Astrocyte of the spinal cord (primary cell): ENCODE data around the gene DNAJB7.
"Not testable (repeated sequence)": the region's sequence is repeated elsewhere in the genome, so short reads cannot be mapped to it uniquely, and the experiment has no call there.

ENCODE experiments used
- DNase-seq: peaks from one replicate; pipeline ENCODE4 v3.0.0; 2011; ENCODE audit warnings: low read depth, low spot score
- H3K4me3 ChIP-seq: 2 replicates; pipeline ENCODE4 v1.5.1; 2011; ENCODE audit warnings: low read depth, mild to moderate bottlenecking, low read length, moderate library complexity
- in situ Hi-C: cut with HindIII; loops from 2 replicates; pipeline ENCODE4 v1.10.0; 2017; ENCODE audit warnings: low sequenced_read_pairs
- TF ChIP-seq, protein P1 (sequence below): IDR thresholded peaks from 2 replicates; pipeline ENCODE4 v1.5.1; 2012; ENCODE audit warnings: low read depth, mild to moderate bottlenecking, low read length, inconsistent platforms

The DNAJB7 gene

DNA sequence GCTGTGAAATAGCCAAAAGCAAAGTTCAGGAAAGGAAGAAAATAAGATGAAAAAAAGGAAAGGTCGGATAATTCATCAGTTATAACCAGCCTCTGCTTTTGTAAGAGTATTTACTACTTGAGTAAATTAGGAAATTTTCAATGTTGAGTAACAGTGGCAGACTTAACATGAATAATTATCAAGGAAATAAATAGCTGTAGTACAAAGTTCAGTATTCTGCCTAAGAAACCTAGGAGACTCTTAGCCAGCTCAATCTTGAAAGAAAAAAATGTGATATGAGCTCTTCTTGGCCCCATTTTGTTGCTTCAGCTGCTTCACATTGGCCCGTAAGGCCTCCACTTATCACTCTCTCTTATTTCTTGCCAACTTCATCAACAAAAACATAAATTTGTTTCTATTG is 17.0 kb upstream of the DNAJB7 start:
- no peak overlapping the region for H3K4me3 ChIP-seq
- DNase-seq = no peak
- TF ChIP-seq, protein P1, sequence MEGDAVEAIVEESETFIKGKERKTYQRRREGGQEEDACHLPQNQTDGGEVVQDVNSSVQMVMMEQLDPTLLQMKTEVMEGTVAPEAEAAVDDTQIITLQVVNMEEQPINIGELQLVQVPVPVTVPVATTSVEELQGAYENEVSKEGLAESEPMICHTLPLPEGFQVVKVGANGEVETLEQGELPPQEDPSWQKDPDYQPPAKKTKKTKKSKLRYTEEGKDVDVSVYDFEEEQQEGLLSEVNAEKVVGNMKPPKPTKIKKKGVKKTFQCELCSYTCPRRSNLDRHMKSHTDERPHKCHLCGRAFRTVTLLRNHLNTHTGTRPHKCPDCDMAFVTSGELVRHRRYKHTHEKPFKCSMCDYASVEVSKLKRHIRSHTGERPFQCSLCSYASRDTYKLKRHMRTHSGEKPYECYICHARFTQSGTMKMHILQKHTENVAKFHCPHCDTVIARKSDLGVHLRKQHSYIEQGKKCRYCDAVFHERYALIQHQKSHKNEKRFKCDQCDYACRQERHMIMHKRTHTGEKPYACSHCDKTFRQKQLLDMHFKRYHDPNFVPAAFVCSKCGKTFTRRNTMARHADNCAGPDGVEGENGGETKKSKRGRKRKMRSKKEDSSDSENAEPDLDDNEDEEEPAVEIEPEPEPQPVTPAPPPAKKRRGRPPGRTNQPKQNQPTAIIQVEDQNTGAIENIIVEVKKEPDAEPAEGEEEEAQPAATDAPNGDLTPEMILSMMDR = no peak
- in situ Hi-C loops = no loop called here

DNA sequence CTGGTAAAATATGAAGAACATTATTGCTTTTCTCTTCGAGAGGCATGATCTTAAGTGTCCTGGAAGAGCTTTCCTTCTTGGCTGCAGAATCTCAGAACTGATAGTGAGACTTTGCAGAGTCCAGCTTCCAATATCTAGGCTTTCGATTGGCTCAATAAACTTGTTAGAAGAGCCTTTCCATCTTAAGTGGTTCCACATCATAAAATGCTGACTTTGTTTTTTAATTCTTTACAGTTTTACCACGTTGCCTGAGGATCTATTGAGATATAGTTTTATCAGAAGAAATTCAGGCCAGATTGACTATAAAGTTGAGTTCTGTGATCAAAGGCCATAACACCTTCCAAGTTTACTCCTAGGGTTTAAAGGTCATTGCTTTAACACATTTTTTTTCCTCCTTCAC is 15.6 kb upstream of the DNAJB7 start:
- TF ChIP-seq, protein P1 = no peak

GRCh38 chr22:40876907-40877306 is 15.0 kb upstream of the DNAJB7 start:
- TF ChIP-seq, protein P1 = no peak
- no peak overlapping the region for H3K4me3 ChIP-seq
- no peak for DNase-seq
- in situ Hi-C loops = no loop called here

More for the DNA sequence above, 15.6 kb upstream of the DNAJB7 start:
- H3K4me3 ChIP-seq = no peak overlapping the region
- DNase-seq = no peak
- in situ Hi-C loops = no loop called here

DNA sequence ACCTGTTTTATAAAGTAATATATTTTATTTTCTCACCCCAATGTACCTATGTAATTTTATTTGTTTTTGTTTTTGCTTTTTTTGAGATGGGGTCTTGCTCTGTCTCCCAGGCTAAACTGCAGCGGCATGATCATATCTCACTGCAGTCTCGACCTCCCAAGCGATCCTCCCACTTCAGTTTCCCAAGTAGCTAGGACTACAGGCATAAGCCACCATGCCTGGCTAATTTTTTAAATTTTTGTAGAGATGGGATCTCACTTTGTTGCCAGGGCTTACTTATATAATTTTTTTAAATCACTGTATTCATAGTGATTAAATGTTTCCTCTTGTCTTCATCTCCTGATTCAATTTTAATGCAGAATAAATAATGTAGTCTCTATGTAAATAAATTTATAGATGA is 13.2 kb upstream of the DNAJB7 start:
- no peak overlapping the region for H3K4me3 ChIP-seq
- in situ Hi-C loops = no loop called here
- DNase-seq = no peak
- TF ChIP-seq, protein P1 = no peak

GRCh38 chr22:40874016-40874415 is 12.1 kb upstream of the DNAJB7 start:
- no peak for DNase-seq
- in situ Hi-C loops = no loop called here
- no peak overlapping the region for H3K4me3 ChIP-seq
- TF ChIP-seq, protein P1 = no peak

GRCh38 chr22:40868379-40868778 is 6.5 kb upstream of the DNAJB7 start:
- in situ Hi-C loops, DNase-seq, H3K4me3 ChIP-seq: not testable (repeated sequence)

DNA sequence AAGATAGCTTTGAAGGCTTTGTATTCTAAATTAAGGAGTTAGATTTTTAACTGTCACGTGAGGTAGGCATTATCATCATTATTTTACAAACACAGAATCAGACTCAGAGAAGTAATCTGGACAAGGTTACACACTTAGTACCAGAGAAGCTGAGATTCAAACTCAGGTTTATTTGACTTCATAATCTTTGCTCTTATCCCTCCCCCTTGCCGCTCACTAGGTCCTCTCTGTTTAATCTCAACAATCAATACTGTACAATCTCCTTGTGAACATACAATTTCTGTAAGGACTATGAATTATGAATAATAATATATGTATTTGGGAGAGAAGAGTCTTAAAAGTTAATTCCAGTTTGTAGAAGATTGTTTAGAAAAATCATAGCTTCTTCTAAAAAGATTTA is 5.2 kb upstream of the DNAJB7 start:
- TF ChIP-seq, protein P1 = no peak
- no peak overlapping the region for H3K4me3 ChIP-seq
- DNase-seq = no peak
- in situ Hi-C loops = no loop called here
